Tibial nerve (tissue), 4 donors: ENCODE results near the gene HSPB6.

Experiments used
- CTCF ChIP-seq, 5 experiments: fragments of 200-600 bp in 3 of 5; fragments of 450-650 bp in 2 of 5; sonication (generic) in 3 of 5; IDR thresholded peaks; one replicate each; pipeline ENCODE4 v1.5.1; 2016 to 2019; ENCODE audit warnings: antibody characterized with exemption in 5 of 5, mild to moderate bottlenecking in 3 of 5, moderate library complexity in 2 of 5
- EP300 ChIP-seq, 2 donors: sonication (generic); formaldehyde crosslinking; IDR thresholded peaks; one replicate each; pipeline ENCODE4 v1.6.1; 2017; ENCODE audit warnings: antibody characterized with exemption in 2 of 2, mild to moderate bottlenecking in 1 of 2
- POLR2A ChIP-seq, 2 donors: fragments of 450-650 bp; IDR thresholded peaks; one replicate each; pipeline ENCODE4 v1.6.1; 2017; ENCODE audit warnings: antibody characterized with exemption in 2 of 2, mild to moderate bottlenecking in 2 of 2, moderate library complexity in 2 of 2

- no peak for TF ChIP-seq POLR2A (IDR thresholded peaks at IDR 0.05)
- no peak for TF ChIP-seq CTCF (IDR thresholded peaks at IDR 0.05)
- no peak for TF ChIP-seq EP300 (IDR thresholded peaks at IDR 0.05)
These were observed 32.3 kb downstream of the HSPB6 start for GRCh38 chr19:35724560-35724959.
